ENCODE measurements around the gene C17orf75.
"Not testable (repeated sequence)": the region's sequence is repeated elsewhere in the genome, so short reads cannot be mapped to it uniquely, and the experiment has no call there.

GRCh38 chr17:32316653-32317052, 25.3 kb downstream of the C17orf75 start:
- TF ChIP-seq, protein P1, sequence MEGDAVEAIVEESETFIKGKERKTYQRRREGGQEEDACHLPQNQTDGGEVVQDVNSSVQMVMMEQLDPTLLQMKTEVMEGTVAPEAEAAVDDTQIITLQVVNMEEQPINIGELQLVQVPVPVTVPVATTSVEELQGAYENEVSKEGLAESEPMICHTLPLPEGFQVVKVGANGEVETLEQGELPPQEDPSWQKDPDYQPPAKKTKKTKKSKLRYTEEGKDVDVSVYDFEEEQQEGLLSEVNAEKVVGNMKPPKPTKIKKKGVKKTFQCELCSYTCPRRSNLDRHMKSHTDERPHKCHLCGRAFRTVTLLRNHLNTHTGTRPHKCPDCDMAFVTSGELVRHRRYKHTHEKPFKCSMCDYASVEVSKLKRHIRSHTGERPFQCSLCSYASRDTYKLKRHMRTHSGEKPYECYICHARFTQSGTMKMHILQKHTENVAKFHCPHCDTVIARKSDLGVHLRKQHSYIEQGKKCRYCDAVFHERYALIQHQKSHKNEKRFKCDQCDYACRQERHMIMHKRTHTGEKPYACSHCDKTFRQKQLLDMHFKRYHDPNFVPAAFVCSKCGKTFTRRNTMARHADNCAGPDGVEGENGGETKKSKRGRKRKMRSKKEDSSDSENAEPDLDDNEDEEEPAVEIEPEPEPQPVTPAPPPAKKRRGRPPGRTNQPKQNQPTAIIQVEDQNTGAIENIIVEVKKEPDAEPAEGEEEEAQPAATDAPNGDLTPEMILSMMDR (conservative IDR thresholded peaks at IDR 0.05), result not testable (repeated sequence)
- not testable (repeated sequence) for TF ChIP-seq ZFX (IDR thresholded peaks at IDR 0.05)
